B cell (primary cell): ENCODE measurements around the gene NINJ2. TPM values are rescaled to one million over a fixed set of nuclear protein-coding genes. Genes with fewer than 3 reads are reported as not detected.

ENCODE experiments used
- ATAC-seq: fragments of 200-7000 bp; cut with Tn5 transposase; one replicate; pipeline ENCODE4 v1.10.0; 2021; ENCODE audit warnings: low read depth, mild to moderate bottlenecking, moderate number of reproducible peaks, moderate library complexity
- CTCF ChIA-PET: fragments of 350-600 bp; sonication (Branson Sonifier 250); formaldehyde crosslinking; loops from one replicate; lab custom pipeline; 2021; ENCODE audit warnings: antibody characterized with exemption, inconsistent platforms; lab: Charles Lee
- POLR2A ChIA-PET: fragments of 350-600 bp; sonication (Branson Sonifier 250); formaldehyde crosslinking; loops from one replicate; lab custom pipeline; 2021; ENCODE audit warnings: antibody characterized with exemption; lab: Charles Lee
- DNase-seq: peaks from one replicate; pipeline ENCODE4 v3.0.0; 2013
- H2AFZ ChIP-seq: 2 replicates; pipeline ENCODE4 v1.6.1; 2012; ENCODE audit warnings: mild to moderate bottlenecking, low read depth, low read length; ENCODE audit not compliant: insufficient read depth, poor library complexity, severe bottlenecking
- H3K27ac ChIP-seq, 2 donors: 1 replicate in 1 of 2; 2 replicates in 1 of 2; pipeline ENCODE4 v1.5.1; 2012 to 2013; ENCODE audit warnings: low read length in 2 of 2, mild to moderate bottlenecking in 2 of 2, moderate library complexity in 1 of 2
- H3K27me3 ChIP-seq, 4 experiments: fragments of 200-600 bp in 1 of 4; sonication (generic) in 1 of 4; replicated peaks in 1 of 4; 1 replicate in 2 of 4; 2 replicates in 2 of 4; pipeline versions ENCODE4 v1.6.1 to v1.7.0; 2013 to 2016; ENCODE audit warnings: low read length in 3 of 4, mild to moderate bottlenecking in 2 of 4, mixed read lengths in 1 of 4, moderate library complexity in 1 of 4; ENCODE audit not compliant: insufficient read depth in 4 of 4, control insufficient read depth in 3 of 4; ENCODE audit errors: control extremely low read depth in 1 of 4
- H3K36me3 ChIP-seq, 2 experiments: replicated peaks in 1 of 2; 1 replicate in 1 of 2; 2 replicates in 1 of 2; pipeline versions ENCODE4 v1.6.1 to v1.7.1; 2013; ENCODE audit warnings: low read length in 1 of 2; ENCODE audit not compliant: insufficient read depth in 2 of 2, control insufficient read depth in 1 of 2; ENCODE audit errors: control extremely low read depth in 1 of 2, extremely low read depth in 1 of 2
- H3K4me1 ChIP-seq, 2 donors: fragments of 200-600 bp in 1 of 2; sonication (generic) in 1 of 2; 1 replicate in 1 of 2; 2 replicates in 1 of 2; pipeline versions ENCODE4 v1.5.1 to v1.6.1; 2013 to 2017; ENCODE audit warnings: low read length in 2 of 2; ENCODE audit not compliant: control insufficient read depth in 2 of 2, insufficient read depth in 2 of 2
- H3K4me2 ChIP-seq: replicated peaks from 2 replicates; pipeline ENCODE3; 2012; ENCODE audit warnings: mild to moderate bottlenecking, low read depth, low read length; ENCODE audit not compliant: poor library complexity, severe bottlenecking
- H3K4me3 ChIP-seq, 5 experiments: fragments of 200-600 bp in 1 of 5; sonication (generic) in 1 of 5; 1 replicate in 3 of 5; 2 replicates in 2 of 5; pipeline versions ENCODE4 v1.5.1 to v1.7.0; 2011 to 2016; ENCODE audit warnings: low read length in 4 of 5, mild to moderate bottlenecking in 4 of 5, low read depth in 2 of 5, control low read depth in 1 of 5, moderate library complexity in 1 of 5; ENCODE audit not compliant: insufficient read depth in 1 of 5; ENCODE audit errors: control extremely low read depth in 1 of 5, extremely low read depth in 1 of 5
- H3K79me2 ChIP-seq: fragments of 200-600 bp; sonication (generic); one replicate; pipeline ENCODE4 v1.6.0; 2016; ENCODE audit warnings: low read length; ENCODE audit not compliant: control insufficient read depth, insufficient read depth
- H3K9ac ChIP-seq: fragments of 200-600 bp; sonication (generic); 2 replicates; pipeline ENCODE4 v1.6.1; 2017; ENCODE audit warnings: mild to moderate bottlenecking, low read length, moderate library complexity
- H3K9me3 ChIP-seq, 3 donors: one replicate each; pipeline versions ENCODE4 v1.6.1 to v1.7.1; 2013; ENCODE audit warnings: low read length in 2 of 3; ENCODE audit not compliant: control insufficient read depth in 2 of 3, insufficient read depth in 1 of 3; ENCODE audit errors: control extremely low read depth in 1 of 3
- H4K20me1 ChIP-seq: 2 replicates; pipeline ENCODE4 v1.6.0; 2012; ENCODE audit warnings: mild to moderate bottlenecking, low read length; ENCODE audit not compliant: insufficient read depth, control insufficient read depth, poor library complexity, severe bottlenecking
- H3K27ac Mint-ChIP-seq: one replicate; pipeline ENCODE4 v1.8.0; 2021; ENCODE audit warnings: mixed read lengths
- H3K27me3 Mint-ChIP-seq: one replicate; pipeline ENCODE4 v1.8.0; 2021; ENCODE audit warnings: mixed read lengths
- H3K4me1 Mint-ChIP-seq: one replicate; pipeline ENCODE4 v1.8.0; 2021; ENCODE audit warnings: mixed read lengths
- H3K4me3 Mint-ChIP-seq: one replicate; pipeline ENCODE4 v1.8.0; 2021; ENCODE audit warnings: mixed read lengths
- H3K9me3 Mint-ChIP-seq: one replicate; pipeline ENCODE4 v1.8.0; 2022; ENCODE audit warnings: mixed read lengths; ENCODE audit not compliant: insufficient read depth
- CTCF ChIP-seq: fragments of 200-600 bp; IDR thresholded peaks from one replicate; pipeline ENCODE4 v1.8.0; 2022; ENCODE audit warnings: antibody characterized with exemption, mild to moderate bottlenecking
- EZH2 ChIP-seq: IDR thresholded peaks from 2 replicates; pipeline ENCODE4 v1.6.1; 2012; ENCODE audit warnings: borderline replicate concordance, low read depth, mild to moderate bottlenecking, moderate library complexity, low read length; ENCODE audit not compliant: insufficient read depth, poor library complexity, severe bottlenecking
- WGBS: methylation state at CpG from one replicate; pipeline ENCODE4 v1.1.5; 2013; ENCODE audit warnings: missing lambda C conversion rate; ENCODE audit not compliant: insufficient coverage; 5-methylcytosine and 5-hydroxymethylcytosine counted together
- intact Hi-C: fragments of 100-400 bp; cut with micrococcal nuclease; formaldehyde crosslinking; loops from one replicate; pipeline ENCODE4 v1.10.0; 2022
- polyA plus RNA-seq: library from polyadenylated mRNA; depleted of rRNA; stranded (reverse); fragments of >200 nt; gene quantifications from 2 replicates; pipeline ENCODE4 v1.2.3, GENCODE V29; 2012
- total RNA-seq, 2 donors: library from RNA; stranded (reverse); fragments of 120-200 nt in 1 of 2; gene quantifications; 1 replicate in 1 of 2; 2 replicates in 1 of 2; pipeline versions ENCODE4 v1.2.3 to v1.2.4, GENCODE V29; 2013 to 2022

The NINJ2 gene
- total and polyA plus RNA-seq, 2 donors (not counting 1 experiment from before 2014, with no cell fraction given), result 2.9 to 10.2 TPM

DNA sequence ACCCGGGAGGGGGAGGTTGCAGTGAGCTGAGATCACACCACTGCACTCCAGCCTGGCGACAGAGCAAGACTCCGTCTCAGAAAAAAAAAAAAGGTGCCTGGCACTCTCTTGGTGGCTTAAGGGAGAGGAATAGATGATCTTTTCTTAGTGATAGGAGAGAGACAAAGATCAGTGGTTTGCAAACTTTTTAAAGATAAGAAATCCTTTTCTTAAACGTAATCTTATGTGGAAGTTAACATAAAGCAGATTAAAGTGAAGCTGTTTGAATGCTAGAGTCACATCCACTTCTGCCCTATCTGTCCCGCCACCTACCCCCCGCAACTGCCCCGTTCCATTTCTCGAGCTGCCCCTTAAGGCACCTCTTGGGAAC, 6.3 kb upstream of the NINJ2 start:
- peaks cover 39 to 48% of the 10 kb centered on the region in 2 donors for H3K4me1 ChIP-seq
- H2AFZ ChIP-seq, result no peak overlapping the region
- ATAC-seq (no peak), DNase-seq (no peak)
- H3K79me2 ChIP-seq, result no peaks in the 10 kb centered on the region
- ChIA-PET POLR2A (interaction anchor here (0.7 to 1.8 kb wide), 4 partner anchors 11 to 83 kb away, joined by 3 to 8 read pairs (median 4); no protein-coding TSS in a partner anchor), CTCF (interaction anchor here (1.1 to 3.5 kb wide), 6 partner anchors 14 to 148 kb away, joined by 3 to 24 read pairs (median 5); partner anchors contain the start of gene WNK1)
- H3K9me3 ChIP-seq, result no peaks in the 10 kb centered on the region
- H3K9ac ChIP-seq, result no peak overlapping the region
- H3K27ac ChIP-seq, result peak overlapping the region in 1 of 2 donors; percentile 54
- TF ChIP-seq EZH2 (no peak), CTCF (no peak)
- H3K36me3 ChIP-seq, result no peaks in the 10 kb centered on the region
- peaks cover 64% of the 10 kb centered on the region for H3K4me1 Mint-ChIP-seq
- intact Hi-C loops, result loop anchor here (2.0 to 5.0 kb wide), 4 partner anchors 15 to 81 kb away; no protein-coding TSS in a partner anchor
- no peaks in the 10 kb centered on the region for H3K27me3 Mint-ChIP-seq
- 100% methylated on average over 1 of the region's 8 CpGs for WGBS
- no peaks in the 10 kb centered on the region for H4K20me1 ChIP-seq
- H3K4me3 Mint-ChIP-seq, result no peak overlapping the region
- H3K9me3 Mint-ChIP-seq, result no peaks in the 10 kb centered on the region
- H3K4me2 ChIP-seq, result no peak overlapping the region
- H3K27me3 ChIP-seq, result no peaks in the 10 kb centered on the region
- H3K27ac Mint-ChIP-seq, result no peak overlapping the region
- H3K4me3 ChIP-seq, result no peak overlapping the region

DNA sequence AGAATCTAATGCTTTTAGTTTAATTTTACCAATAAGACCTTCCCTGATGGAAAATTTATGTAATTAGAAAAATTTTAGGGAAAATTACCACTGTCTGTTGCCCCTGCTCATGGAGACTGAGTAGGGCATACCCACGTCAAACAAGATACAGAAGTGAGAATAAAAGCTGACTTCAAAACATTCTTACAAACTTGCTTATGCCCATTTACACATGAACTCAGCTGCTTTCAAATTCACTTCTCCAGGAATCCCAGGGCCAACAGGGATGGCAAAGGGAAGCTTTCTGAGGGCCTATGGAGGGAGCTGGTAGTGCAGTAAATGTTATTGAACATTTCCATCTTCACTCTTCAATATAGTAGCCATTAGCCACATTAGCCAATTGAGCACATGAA, 4.8 kb upstream of the NINJ2 start:
- intact Hi-C loops, result loop anchor here (2.0 to 5.0 kb wide), 4 partner anchors 17 to 83 kb away; no protein-coding TSS in a partner anchor
- ChIA-PET POLR2A (interaction anchor here (0.7 to 1.8 kb wide), 4 partner anchors 10 to 83 kb away, joined by 5 to 8 read pairs (median 6); no protein-coding TSS in a partner anchor), CTCF (interaction anchor here (1.1 to 3.5 kb wide), 7 partner anchors 9 to 149 kb away, joined by 4 to 24 read pairs (median 5); partner anchors contain the start of gene WNK1)
- H2AFZ ChIP-seq, result no peak overlapping the region
- no peak for TF ChIP-seq CTCF
- H3K4me2 ChIP-seq, result no peak overlapping the region
- H3K4me1 ChIP-seq, result peaks cover 25 to 33% of the 10 kb centered on the region in 2 donors
- H3K27me3 ChIP-seq, result no peaks in the 10 kb centered on the region
- no peaks in the 10 kb centered on the region for H3K36me3 ChIP-seq
- peak overlapping the region; percentile 37 for H3K4me3 Mint-ChIP-seq
- no peaks in the 10 kb centered on the region for H3K9me3 Mint-ChIP-seq
- H3K79me2 ChIP-seq, result no peaks in the 10 kb centered on the region
- H3K9me3 ChIP-seq, result no peaks in the 10 kb centered on the region
- no peaks in the 10 kb centered on the region for H3K27me3 Mint-ChIP-seq
- no peak overlapping the region for H3K9ac ChIP-seq
- peaks cover 52% of the 10 kb centered on the region for H3K4me1 Mint-ChIP-seq
- DNase-seq (peak; percentile 40), ATAC-seq (no peak)
- H3K27ac Mint-ChIP-seq, result peak overlapping the region; percentile 80
- H3K4me3 ChIP-seq, result no peak overlapping the region
- H4K20me1 ChIP-seq, result no peaks in the 10 kb centered on the region
- H3K27ac ChIP-seq, result peak overlapping the region in 1 of 2 donors; percentile 54
- no CpG with 5 or more reads among the region's 1 CpG for WGBS
